NCI-H524 treated with DMSO at 0.1 percent for 48 hours (cell line): ENCODE results near the gene C2orf92.

Source experiments
- DNase-seq: peaks from one replicate; lab custom pipeline; 2025; lab: John Stamatoyannopoulos, UW

The C2orf92 gene

DNA sequence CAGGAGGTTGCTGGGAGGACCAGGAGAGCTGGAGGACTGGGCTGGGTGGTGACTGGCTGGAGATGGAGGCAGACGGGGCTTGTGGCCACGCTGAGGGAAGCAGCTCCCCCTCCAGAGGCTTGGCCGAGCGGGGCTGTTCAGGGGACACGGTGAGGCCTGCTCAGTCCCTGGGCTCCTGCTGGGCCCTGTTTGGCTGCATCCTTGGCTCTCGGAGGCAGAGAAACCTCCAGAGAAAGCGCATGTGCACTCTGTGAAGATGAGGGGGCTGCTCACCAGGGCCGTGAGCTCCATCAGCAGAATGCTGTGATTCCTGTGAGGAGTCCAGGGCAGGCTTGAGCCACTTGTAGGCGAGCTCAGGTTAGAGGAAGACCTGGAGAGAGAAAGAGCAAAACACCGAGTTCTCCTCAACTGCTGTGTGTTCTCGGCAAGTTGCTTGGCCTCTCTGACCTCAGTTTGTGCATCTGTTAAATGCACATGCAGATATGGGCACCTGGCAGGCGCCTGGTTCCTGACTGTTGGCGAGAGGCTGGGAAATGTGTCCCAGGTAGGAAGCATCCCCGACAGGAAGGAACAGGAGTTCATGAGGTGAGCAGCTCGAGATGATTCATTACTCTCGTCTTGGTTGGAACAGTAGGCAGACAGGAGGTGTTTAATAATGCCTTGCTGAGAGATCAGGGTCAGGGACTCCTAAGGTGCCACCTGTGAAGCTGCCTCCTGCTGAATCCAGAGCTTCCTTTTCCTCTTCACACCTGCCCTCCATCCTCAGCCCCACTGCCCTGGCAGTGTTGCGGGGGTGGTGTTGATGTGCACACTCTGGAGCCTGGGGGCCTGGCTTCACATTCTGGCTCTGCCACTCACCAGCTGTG is 44.8 kb downstream of the C2orf92 start:
- no peak for DNase-seq

DNA sequence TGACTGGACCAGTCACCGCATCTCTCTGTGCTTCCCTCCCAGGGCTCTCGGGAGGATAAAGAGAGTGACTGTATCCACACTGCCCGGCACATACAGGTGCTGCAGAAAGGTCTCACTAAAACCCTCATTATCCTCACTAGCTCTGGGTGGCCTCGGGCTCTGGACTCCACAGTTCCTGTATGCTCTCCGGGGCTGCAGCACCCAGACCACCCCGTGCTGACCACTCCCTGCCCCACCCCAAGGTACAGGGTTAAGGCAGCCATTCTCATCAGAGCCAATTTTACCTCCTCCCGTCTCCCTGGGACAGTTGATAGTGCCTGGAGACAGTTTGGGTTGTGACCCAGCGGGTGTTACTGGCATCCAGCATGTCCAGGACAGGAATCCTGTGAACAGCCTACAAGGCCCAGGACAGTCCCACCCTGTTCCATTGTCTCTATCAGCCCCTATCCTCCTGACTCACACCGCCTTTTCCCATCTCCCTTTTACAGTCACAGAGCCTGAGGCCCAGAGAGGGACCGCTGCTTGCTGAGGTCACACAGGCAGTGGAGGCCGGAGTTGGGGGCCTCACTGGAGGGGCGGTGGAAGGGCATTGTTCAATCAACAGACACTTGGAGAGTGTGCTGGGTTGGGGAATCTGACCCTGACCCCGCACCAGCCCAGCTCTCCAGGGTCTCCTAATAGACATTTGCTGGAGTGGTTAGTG is 45.6 kb downstream of the C2orf92 start:
- DNase-seq, result no peak

- DNase-seq, result no peak
Observed at GRCh38 chr2:97715951-97716694, 46.6 kb downstream of the C2orf92 start.

DNA sequence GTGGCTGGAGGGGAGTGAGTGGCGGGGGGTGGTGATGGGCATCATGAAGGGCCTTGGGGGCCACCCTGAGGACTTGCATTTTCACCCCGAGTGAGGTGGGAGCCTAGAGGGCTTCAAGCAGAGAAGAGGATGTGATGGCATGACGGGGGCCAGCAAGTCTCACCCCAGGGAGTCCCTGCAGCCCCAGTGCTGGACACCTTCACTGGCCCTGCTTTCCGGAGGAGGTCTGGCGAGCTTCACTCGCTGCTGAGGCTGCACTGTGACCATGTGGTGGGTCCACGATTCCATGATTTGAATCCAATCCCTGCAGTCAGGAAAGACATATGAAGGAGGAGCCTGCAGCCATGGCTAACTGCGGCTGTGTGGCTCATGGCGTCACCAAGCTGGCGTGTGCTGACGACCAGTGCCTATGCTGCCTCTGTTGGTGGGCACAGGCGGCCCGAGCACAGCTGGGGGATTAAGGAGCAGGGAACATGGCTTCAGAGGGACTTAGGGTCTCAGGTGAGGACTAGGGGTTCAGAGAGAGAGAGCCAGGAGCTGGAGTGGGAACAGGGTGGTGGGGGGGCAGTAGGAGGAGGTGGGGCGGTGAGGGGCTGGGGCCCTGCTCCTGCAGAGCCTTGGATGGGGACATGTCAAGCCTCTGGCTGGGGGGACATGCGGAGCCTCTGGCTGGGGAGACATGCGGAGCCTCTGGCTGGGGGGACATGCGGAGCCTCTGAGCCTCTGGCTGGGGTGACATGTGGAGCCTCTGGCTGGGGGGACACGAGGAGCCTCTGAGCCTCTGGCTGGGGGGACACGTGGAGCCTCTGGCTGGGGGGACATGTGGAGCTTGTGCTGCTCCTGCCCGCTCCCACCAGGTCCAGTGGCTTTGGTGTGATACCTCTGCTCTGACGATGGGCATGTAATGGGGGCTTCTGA is 47.4 kb downstream of the C2orf92 start:
- DNase-seq, result no peak

- no peak for DNase-seq
Observed at GRCh38 chr2:97717613-97717995, 48.1 kb downstream of the C2orf92 start.

DNA sequence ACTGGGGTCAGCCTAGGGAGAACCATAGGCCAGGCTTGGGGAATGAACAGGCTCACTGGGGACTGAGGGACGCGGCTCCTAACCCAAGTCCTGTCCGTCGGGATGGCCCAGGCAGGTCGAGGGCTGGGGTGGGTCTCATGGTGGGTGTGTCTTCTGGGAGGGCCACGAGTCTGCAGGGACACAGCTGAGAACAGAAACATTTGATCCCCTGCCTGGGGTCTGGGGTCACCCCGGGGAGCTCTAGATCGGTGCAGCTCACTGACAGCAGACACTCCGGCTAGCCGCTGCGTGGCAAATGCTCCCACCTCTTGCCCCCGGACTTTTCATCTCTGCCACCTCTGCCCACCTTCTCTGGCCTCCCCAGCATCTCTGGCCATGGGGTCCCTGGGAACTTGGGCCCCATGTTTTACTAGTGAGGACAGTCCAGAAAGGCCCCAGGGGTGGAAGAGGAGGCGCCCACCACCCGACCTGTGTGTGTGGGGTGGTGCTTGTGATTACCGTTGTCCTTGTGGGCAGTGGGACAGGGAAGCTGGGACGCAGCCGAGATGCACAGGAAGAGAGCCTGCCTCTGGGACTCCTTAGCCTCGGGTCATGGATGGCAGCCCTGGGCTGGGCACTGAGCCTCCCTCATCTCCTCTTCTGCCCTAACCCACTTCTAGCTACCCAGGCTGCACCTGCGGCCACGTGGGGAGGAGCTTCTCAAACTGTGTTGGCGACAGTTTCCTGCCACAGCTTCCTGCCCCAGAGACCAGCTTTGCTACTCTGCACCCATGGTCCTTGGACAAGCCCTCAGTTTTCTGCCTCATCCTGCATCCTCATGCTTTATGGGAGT is 48.8 kb downstream of the C2orf92 start:
- DNase-seq, result no peak

DNA sequence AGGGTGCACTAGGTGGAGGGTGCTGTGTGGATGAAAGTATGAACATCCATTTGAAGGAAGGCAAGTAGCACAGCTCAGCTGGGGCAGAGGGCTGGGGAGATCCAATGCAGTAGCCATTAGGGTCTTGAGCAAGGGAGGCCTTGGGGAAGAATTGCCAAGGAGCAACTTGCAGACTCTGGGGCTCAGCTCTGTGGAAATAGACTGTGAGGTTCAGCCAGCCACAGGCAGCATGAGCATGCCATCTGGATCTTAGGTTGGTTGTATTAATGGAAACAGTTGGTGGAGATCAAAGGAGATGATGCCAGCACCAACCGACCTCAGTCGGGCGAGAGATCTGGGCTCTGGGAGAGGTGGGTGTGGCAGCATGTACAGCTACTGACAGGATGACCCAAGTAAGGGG is 49.4 kb downstream of the C2orf92 start:
- DNase-seq, result no peak

GRCh38 chr2:97719362-97720155 is 50.0 kb downstream of the C2orf92 start:
- DNase-seq, result no peak

GRCh38 chr2:97720746-97721145 is 51.2 kb downstream of the C2orf92 start:
- DNase-seq, result no peak

GRCh38 chr2:97722227-97722626 is 52.7 kb downstream of the C2orf92 start:
- no peak for DNase-seq

GRCh38 chr2:97723156-97724072 is 53.9 kb downstream of the C2orf92 start:
- no peak for DNase-seq

GRCh38 chr2:97724073-97724410 is 54.5 kb downstream of the C2orf92 start:
- no peak for DNase-seq

DNA sequence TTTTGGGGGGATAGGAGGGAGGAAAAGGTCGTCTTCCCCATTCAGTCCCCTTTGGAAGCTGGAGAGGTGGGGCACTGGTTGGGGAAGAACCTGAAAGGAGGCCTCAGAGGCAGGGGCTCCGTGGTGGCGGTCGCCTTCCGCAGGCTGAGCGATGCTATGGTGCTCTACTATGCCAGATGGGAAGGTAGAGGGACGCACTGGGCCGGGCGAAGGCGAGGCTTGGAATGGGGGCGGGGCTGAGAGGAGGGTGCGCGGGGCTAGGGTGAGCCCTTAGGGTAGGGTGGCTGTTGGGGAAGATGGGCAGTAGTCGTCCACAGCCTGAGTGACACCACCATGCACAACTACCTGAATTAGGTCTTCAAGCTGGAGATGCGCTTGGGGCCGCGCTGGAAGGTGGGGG is 55.0 kb downstream of the C2orf92 start:
- DNase-seq, result no peak

GRCh38 chr2:97724946-97725688 is 55.6 kb downstream of the C2orf92 start:
- DNase-seq, result no peak

DNA sequence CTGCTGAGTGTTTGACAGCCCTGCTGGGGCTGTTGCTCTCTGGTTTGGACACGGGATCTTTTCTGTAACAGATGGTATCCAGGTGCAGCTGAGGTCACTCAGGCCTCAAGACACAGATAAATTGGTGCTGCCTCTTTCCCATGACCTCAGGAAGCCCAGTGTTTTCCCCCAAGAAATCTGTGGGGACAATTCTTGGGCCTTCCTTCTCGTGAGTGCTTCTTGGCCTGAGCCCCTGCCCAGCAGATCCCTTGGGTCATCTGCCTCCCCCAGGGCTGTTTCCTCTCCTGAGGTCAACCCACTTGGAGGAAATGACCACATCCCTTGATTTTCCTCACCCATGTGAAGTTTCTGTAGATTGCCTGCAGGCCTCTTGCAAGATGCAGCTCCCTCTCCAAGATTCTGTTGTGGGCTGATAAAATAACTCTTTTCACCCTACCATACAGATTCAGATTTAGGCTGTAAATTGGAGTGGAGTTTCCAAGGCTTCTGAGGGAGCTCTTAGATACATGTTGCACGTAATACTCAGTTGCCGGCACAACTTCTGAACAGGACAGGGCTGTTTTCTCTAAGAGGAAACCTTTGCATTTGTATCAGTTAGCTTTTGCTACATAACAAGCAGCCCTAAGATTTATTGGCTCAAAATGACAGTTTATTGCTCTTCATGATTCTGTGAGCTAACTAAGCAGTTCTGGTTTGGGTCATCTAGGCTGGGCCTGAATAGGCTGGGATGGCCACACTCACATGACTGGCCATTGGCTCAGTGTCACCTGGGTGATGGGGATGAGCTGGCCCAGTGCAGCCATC is 57.0 kb downstream of the C2orf92 start:
- no peak for DNase-seq

DNA sequence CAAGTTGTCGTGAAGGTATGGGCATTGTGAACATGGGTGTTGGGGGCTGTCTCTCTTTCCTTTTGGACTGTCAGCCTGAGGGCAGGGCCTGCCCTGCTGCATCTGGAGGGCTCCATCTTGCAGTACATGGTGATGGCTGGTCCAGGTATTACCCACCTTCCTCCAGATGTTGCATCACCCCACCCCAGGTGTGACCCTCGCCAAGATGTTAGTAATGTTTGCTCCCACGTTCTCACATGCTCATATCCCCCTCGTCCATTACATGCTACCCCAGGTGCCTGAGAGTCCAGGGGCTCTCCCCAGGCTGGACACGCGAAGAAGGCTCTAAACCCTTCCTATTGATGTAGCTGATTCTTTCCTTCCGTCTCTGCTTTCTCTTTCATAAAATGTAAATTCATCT is 57.8 kb downstream of the C2orf92 start:
- DNase-seq, result no peak

GRCh38 chr2:97728091-97728731 is 58.7 kb downstream of the C2orf92 start:
- DNase-seq, result no peak
